OCI-LY3 (cell line): Measurements from ENCODE around the gene ATXN2L.
A peak's percentile ranks its signal among the peaks of the same experiment; 100 is the strongest.

Source experiments
- H2AFZ ChIP-seq: fragments of 200-600, 300-600 bp; shearing (Covaris generic); 2 replicates; pipeline ENCODE4 v1.6.0; 2014; ENCODE audit warnings: antibody characterized with exemption, low read depth, low read length
- H3K27ac ChIP-seq: fragments of 200-600, 300-600 bp; sonication (generic); 2 replicates; pipeline ENCODE4 v1.5.1; 2014; ENCODE audit warnings: mild to moderate bottlenecking, low read length, moderate library complexity, mixed read lengths
- H3K27me3 ChIP-seq: fragments of 200-600, 300-600 bp; sonication (generic); 2 replicates; pipeline ENCODE4 v1.6.1; 2014; ENCODE audit warnings: low read depth, low read length, mixed read lengths
- H3K36me3 ChIP-seq: fragments of 200-600, 300-600 bp; sonication (generic); replicated peaks from 2 replicates; pipeline ENCODE3; 2014; ENCODE audit warnings: low read depth, low read length, mixed read lengths
- H3K4me1 ChIP-seq: fragments of 300-600, 200-600 bp; sonication (generic); 2 replicates; pipeline ENCODE4 v1.6.1; 2014; ENCODE audit warnings: low read length, mixed read lengths
- H3K4me2 ChIP-seq: fragments of 200-600, 300-600 bp; sonication (generic); 2 replicates; pipeline ENCODE4 v1.6.1; 2014; ENCODE audit warnings: low read length, mixed read lengths
- H3K4me3 ChIP-seq: fragments of 300-600, 200-600 bp; sonication (generic); 2 replicates; pipeline ENCODE4 v1.5.1; 2014; ENCODE audit warnings: antibody characterized with exemption, mild to moderate bottlenecking, low read length, moderate library complexity
- H3K79me2 ChIP-seq: fragments of 300-600, 200-600 bp; shearing (Covaris generic); 2 replicates; pipeline ENCODE4 v1.6.1; 2014; ENCODE audit warnings: mild to moderate bottlenecking, low read length, mixed read lengths
- H3K9ac ChIP-seq: fragments of 300-600, 200-600 bp; shearing (Covaris generic); 2 replicates; pipeline ENCODE4 v1.6.0; 2014; ENCODE audit warnings: mild to moderate bottlenecking, low read length, moderate library complexity
- H3K9me3 ChIP-seq: fragments of 200-600, 300-600 bp; shearing (Covaris generic); 2 replicates; pipeline ENCODE4 v1.6.1; 2014; ENCODE audit warnings: low read length, mixed read lengths; ENCODE audit not compliant: insufficient read depth
- H4K20me1 ChIP-seq: fragments of 200-600, 300-600 bp; sonication (generic); 2 replicates; pipeline ENCODE4 v1.6.1; 2016; ENCODE audit warnings: low read length, mixed read lengths; ENCODE audit not compliant: insufficient read depth
- CTCF ChIP-seq: fragments of 200-600, 300-600 bp; sonication (generic); IDR thresholded peaks from 2 replicates; pipeline ENCODE4 v1.5.1; 2014; ENCODE audit warnings: antibody characterized with exemption, low read length, low read depth
- EZH2phosphoT487 ChIP-seq: fragments of 200-600 bp; shearing (Covaris generic); IDR thresholded peaks from 2 replicates; pipeline ENCODE4 v1.6.1; 2018; ENCODE audit warnings: antibody characterized with exemption, mixed run types, low read depth

Gene ATXN2L

GRCh38 chr16:28878083-28878926 is 55.5 kb downstream of the ATXN2L start, which contains the start of gene ATP2A1:
Gene ATP2A1, plus strand, starts transcription at chr16:28878488. Its CDS starts 184 bp downstream, at chr16:28878672.
- peaks cover 6% of the 10 kb centered on the region for H3K36me3 ChIP-seq
- H3K4me1 ChIP-seq = peaks cover 12% of the 10 kb centered on the region
- TF ChIP-seq CTCF (no peak), EZH2phosphoT487 (no peak)
- H3K27me3 ChIP-seq = no peaks in the 10 kb centered on the region
- peak within 1 kb of the TSS; percentile 82 for H3K9ac ChIP-seq
- H2AFZ ChIP-seq = peak within 1 kb of the TSS; percentile 89
- H3K27ac ChIP-seq = no peak within 1 kb of the TSS
- H3K79me2 ChIP-seq = no peaks in the 10 kb centered on the region
- H3K4me3 ChIP-seq = peak within 1 kb of the TSS; percentile 97
- no peaks in the 10 kb centered on the region for H3K9me3 ChIP-seq
- no peaks in the 10 kb centered on the region for H4K20me1 ChIP-seq
- H3K4me2 ChIP-seq = peak within 1 kb of the TSS; percentile 93

GRCh38 chr16:28879261-28879840 is 56.6 kb downstream of the ATXN2L start:
- H3K9me3 ChIP-seq = no peaks in the 10 kb centered on the region
- H3K36me3 ChIP-seq = no peaks in the 10 kb centered on the region
- H4K20me1 ChIP-seq = no peaks in the 10 kb centered on the region
- H3K4me2 ChIP-seq = peak overlapping the region; percentile 93
- peak overlapping the region; percentile 89 for H2AFZ ChIP-seq
- H3K4me3 ChIP-seq = peak overlapping the region; percentile 97
- no peak for TF ChIP-seq CTCF
- no peak for TF ChIP-seq EZH2phosphoT487
- peaks cover 12% of the 10 kb centered on the region for H3K4me1 ChIP-seq
- H3K27ac ChIP-seq = no peak overlapping the region
- H3K79me2 ChIP-seq = no peaks in the 10 kb centered on the region
- no peaks in the 10 kb centered on the region for H3K27me3 ChIP-seq
- H3K9ac ChIP-seq = peak overlapping the region; percentile 82

GRCh38 chr16:28879841-28880588 is 57.2 kb downstream of the ATXN2L start:
- peak overlapping the region; percentile 89 for H2AFZ ChIP-seq
- no peaks in the 10 kb centered on the region for H3K27me3 ChIP-seq
- H3K79me2 ChIP-seq = no peaks in the 10 kb centered on the region
- H3K4me1 ChIP-seq = peaks cover 12% of the 10 kb centered on the region
- no peaks in the 10 kb centered on the region for H3K9me3 ChIP-seq
- H4K20me1 ChIP-seq = no peaks in the 10 kb centered on the region
- H3K4me2 ChIP-seq = peak overlapping the region; percentile 93
- no peak overlapping the region for H3K27ac ChIP-seq
- no peak for TF ChIP-seq EZH2phosphoT487
- TF ChIP-seq CTCF = no peak
- peak overlapping the region; percentile 97 for H3K4me3 ChIP-seq
- no peaks in the 10 kb centered on the region for H3K36me3 ChIP-seq
- H3K9ac ChIP-seq = peak overlapping the region; percentile 82

GRCh38 chr16:28880589-28880915 is 57.8 kb downstream of the ATXN2L start:
- Histone ChIP-seq H3K9ac (no peak overlapping the region), H2AFZ (peak overlapping the region; percentile 81; the same call in 1 of the 2 replicates), H3K4me3 (no peak overlapping the region), H3K4me1 (peaks cover 12% of the 10 kb centered on the region), H3K4me2 (peak overlapping the region; percentile 93; the same call in 1 of the 2 replicates), H3K9me3 (no peaks in the 10 kb centered on the region), H3K27ac (no peak overlapping the region), H4K20me1 (no peaks in the 10 kb centered on the region), H3K27me3 (no peaks in the 10 kb centered on the region), H3K36me3 (no peaks in the 10 kb centered on the region), H3K79me2 (no peaks in the 10 kb centered on the region)
- TF ChIP-seq EZH2phosphoT487 (no peak), CTCF (no peak)
